H1 (cell line): ENCODE data around the gene MMP11.

Source experiments
- CTCF ChIP-seq, 3 experiments: IDR thresholded peaks; 1 replicate in 2 of 3; 2 replicates in 1 of 3; pipeline versions ENCODE4 v1.5.1 to v1.6.1; 2011; ENCODE audit warnings: low read length in 3 of 3, mild to moderate bottlenecking in 3 of 3, inconsistent platforms in 2 of 3, low read depth in 1 of 3, moderate library complexity in 1 of 3; ENCODE audit not compliant: insufficient read depth in 1 of 3; ENCODE audit errors: control extremely low read depth in 1 of 3
- EZH2 ChIP-seq: fragments of 200-600 bp; sonication (generic); IDR thresholded peaks from 2 replicates; pipeline ENCODE4 v1.7.1; 2012; ENCODE audit warnings: low read depth, mild to moderate bottlenecking, moderate library complexity, low read length, inconsistent platforms; ENCODE audit not compliant: severe bottlenecking
- GABPA ChIP-seq: IDR thresholded peaks from 2 replicates; pipeline ENCODE4 v1.6.1; 2011; ENCODE audit warnings: mild to moderate bottlenecking, low read length, moderate library complexity, borderline replicate concordance; ENCODE audit not compliant: insufficient read depth
- MAX ChIP-seq: IDR thresholded peaks from 2 replicates; pipeline ENCODE4 v1.6.1; 2012; ENCODE audit warnings: inconsistent platforms
- POLR2A ChIP-seq, 2 experiments: IDR thresholded peaks; 1 replicate in 1 of 2; 2 replicates in 1 of 2; pipeline ENCODE4 v1.6.1; 2011; ENCODE audit warnings: low read depth in 2 of 2, low read length in 2 of 2, mild to moderate bottlenecking in 2 of 2; ENCODE audit errors: control extremely low read depth in 1 of 2
- POLR2AphosphoS5 ChIP-seq: IDR thresholded peaks from 2 replicates; pipeline ENCODE4 v1.6.1; 2011; ENCODE audit warnings: low read depth, low read length

DNA sequence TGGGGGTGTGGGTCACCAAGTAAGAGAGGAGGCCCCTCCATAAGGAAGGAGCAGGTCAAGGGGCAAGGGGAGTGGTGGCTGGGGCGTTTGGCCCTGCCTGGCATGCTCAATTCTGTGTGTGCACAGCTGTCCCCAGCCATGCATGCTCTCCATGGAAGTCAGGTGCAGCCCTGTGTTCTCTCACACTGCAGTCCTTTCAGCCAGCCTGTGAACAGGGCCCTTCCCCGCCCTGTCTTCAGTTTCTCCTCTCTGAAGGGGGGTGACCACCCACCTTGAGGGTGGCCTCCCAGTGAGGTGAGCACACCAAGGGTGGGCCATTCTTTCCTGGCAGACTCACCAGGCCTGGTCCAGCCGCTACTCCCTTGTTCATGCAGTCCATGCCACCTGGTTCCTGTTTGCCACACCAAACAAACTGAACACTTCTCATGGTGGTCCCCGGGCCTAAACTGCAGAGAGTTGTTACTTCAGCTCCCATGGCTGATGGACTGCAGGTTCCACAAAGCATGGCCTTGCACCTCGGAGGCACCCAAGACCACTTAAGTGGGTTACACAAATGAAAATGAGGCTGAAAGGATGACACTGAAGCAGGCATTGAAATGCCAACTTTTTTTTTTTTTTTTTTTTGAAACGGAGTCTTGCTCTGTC, 3.2 kb upstream of the MMP11 start:
- TF ChIP-seq MAX = no peak
- TF ChIP-seq CTCF (IDR thresholded peaks at IDR 0.05; ENCODE audit: control extremely low read depth in 1 of 3, insufficient read depth in 1 of 3, low read depth in 1 of 3, low read length in 3 of 3) = no peak
- no peak for TF ChIP-seq POLR2A (IDR thresholded peaks at IDR 0.05; ENCODE audit: control extremely low read depth in 1 of 2, low read depth in 2 of 2, low read length in 2 of 2)
- no peak for TF ChIP-seq POLR2AphosphoS5
- no peak for TF ChIP-seq EZH2
- TF ChIP-seq GABPA = no peak
